ENCODE results near the gene RTN1. TPM values are rescaled to one million over a fixed set of nuclear protein-coding genes. Genes with fewer than 3 reads are reported as not detected.

Gene RTN1
- total RNA-seq, 1 donor from 2014 or later = not detected

DNA sequence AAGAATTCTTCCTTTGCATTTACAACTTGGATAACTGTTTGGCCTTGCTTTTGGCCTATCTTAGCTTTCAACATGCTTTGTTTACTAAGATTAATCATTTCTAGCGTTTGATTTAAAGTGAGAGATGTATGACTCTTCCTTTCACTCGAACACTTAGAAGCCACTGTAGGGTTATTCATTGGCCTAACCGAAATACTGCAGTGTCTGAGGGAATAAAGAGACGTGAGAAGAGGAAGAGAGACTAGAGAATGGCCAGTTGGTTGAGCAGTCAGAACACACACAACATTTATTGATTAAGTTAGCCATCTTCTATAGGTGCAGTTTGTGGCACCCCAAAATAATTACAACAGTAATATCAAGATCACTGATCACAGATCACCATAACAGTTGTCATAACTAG, 231.7 kb downstream of the RTN1 start:
- Mint-ChIP-seq H3K36me3 (ENCODE audit: unreplicated experiment) (no peaks in the 10 kb centered on the region), H3K4me1 (ENCODE audit: unreplicated experiment) (no peaks in the 10 kb centered on the region), H3K4me3 (ENCODE audit: unreplicated experiment) (no peak overlapping the region), H3K9me3 (ENCODE audit: unreplicated experiment) (peaks cover 32% of the 10 kb centered on the region), H3K27me3 (ENCODE audit: unreplicated experiment) (peaks cover 8% of the 10 kb centered on the region), H3K27ac (ENCODE audit: unreplicated experiment) (no peak overlapping the region)
- no peak for DNase-seq (ENCODE audit: extremely low spot score, unreplicated experiment)
- TF ChIP-seq, protein P1, sequence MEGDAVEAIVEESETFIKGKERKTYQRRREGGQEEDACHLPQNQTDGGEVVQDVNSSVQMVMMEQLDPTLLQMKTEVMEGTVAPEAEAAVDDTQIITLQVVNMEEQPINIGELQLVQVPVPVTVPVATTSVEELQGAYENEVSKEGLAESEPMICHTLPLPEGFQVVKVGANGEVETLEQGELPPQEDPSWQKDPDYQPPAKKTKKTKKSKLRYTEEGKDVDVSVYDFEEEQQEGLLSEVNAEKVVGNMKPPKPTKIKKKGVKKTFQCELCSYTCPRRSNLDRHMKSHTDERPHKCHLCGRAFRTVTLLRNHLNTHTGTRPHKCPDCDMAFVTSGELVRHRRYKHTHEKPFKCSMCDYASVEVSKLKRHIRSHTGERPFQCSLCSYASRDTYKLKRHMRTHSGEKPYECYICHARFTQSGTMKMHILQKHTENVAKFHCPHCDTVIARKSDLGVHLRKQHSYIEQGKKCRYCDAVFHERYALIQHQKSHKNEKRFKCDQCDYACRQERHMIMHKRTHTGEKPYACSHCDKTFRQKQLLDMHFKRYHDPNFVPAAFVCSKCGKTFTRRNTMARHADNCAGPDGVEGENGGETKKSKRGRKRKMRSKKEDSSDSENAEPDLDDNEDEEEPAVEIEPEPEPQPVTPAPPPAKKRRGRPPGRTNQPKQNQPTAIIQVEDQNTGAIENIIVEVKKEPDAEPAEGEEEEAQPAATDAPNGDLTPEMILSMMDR (IDR thresholded peaks at IDR 0.05) = no peak

DNA sequence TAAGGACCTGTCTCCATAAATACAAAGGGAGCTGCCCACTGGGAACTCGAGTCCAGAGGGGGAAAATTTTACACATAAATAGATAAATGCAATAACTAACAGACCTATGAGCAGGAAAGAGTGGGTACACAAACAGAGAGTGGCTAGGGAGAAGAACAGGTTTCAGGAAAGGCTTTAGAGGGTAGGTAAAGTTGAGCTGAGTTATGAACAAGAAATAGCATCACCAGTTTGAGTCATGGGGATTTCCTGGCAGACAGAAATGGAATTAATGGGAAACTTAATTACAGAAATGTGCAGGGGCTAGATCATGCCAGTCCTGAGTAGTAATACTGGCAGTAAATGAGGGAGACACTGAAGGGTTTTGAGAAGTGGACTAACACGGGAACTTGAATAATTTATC, 236.0 kb downstream of the RTN1 start:
- no peak for DNase-seq (ENCODE audit: extremely low spot score, unreplicated experiment)
- TF ChIP-seq, protein P1 (IDR thresholded peaks at IDR 0.05) = no peak
- H3K4me3 Mint-ChIP-seq (ENCODE audit: unreplicated experiment) = no peak overlapping the region
- H3K36me3 Mint-ChIP-seq (ENCODE audit: unreplicated experiment) = peaks cover 1% of the 10 kb centered on the region
- peaks cover 12% of the 10 kb centered on the region for H3K9me3 Mint-ChIP-seq (ENCODE audit: unreplicated experiment)
- H3K27me3 Mint-ChIP-seq (ENCODE audit: unreplicated experiment) = peaks cover 42% of the 10 kb centered on the region
- peaks cover 6% of the 10 kb centered on the region for H3K4me1 Mint-ChIP-seq (ENCODE audit: unreplicated experiment)
- no peak overlapping the region for H3K27ac Mint-ChIP-seq (ENCODE audit: unreplicated experiment)

DNA sequence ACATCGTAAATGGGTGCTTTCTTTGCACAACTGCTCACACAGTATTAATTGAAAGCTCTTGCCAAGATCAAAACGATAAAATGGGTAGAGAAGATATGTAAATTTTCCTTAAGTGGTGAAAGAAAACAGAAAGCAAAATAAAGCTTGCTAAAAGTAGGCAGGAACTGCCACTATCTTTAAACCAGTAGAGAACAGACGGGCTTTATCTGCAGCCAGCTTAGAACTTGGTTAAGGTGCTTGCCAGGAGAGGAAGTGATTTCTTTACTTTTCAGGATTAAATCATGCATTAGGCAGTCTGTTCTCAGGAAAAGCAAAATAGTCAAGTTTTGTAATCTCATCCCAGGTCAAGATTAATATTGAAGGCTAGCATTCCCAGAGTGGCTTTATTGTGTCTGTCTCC, 237.1 kb downstream of the RTN1 start:
- peaks cover 1% of the 10 kb centered on the region for H3K36me3 Mint-ChIP-seq (ENCODE audit: unreplicated experiment)
- H3K4me1 Mint-ChIP-seq (ENCODE audit: unreplicated experiment) = peaks cover 6% of the 10 kb centered on the region
- H3K27me3 Mint-ChIP-seq (ENCODE audit: unreplicated experiment) = peaks cover 52% of the 10 kb centered on the region
- H3K9me3 Mint-ChIP-seq (ENCODE audit: unreplicated experiment) = peaks cover 12% of the 10 kb centered on the region
- no peak overlapping the region for H3K27ac Mint-ChIP-seq (ENCODE audit: unreplicated experiment)
- TF ChIP-seq, protein P1 (IDR thresholded peaks at IDR 0.05) = no peak
- H3K4me3 Mint-ChIP-seq (ENCODE audit: unreplicated experiment) = no peak overlapping the region
- DNase-seq (ENCODE audit: extremely low spot score, unreplicated experiment) = no peak

DNA sequence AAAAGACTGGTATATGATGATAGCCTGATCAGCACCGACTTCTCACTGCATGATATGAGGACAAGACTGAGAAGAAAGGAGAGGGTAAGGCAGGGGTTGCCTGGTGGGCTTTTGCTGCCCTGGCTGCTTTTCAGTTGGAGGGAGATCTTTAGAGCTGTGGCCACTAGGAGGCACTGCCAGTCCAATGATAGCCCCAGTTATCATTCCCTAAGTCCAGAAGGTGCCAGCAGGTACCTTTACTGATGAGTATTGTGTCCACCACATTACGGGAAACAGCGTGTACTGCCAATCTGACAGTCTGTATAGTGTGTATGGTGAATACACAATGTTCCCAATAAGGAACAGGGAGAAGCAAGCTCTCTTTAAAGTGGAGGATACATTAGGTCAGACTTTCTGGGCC, 238.2 kb downstream of the RTN1 start:
- no peak overlapping the region for H3K27ac Mint-ChIP-seq (ENCODE audit: unreplicated experiment)
- peaks cover 12% of the 10 kb centered on the region for H3K9me3 Mint-ChIP-seq (ENCODE audit: unreplicated experiment)
- TF ChIP-seq, protein P1 (IDR thresholded peaks at IDR 0.05) = peak; percentile 63
- no peak overlapping the region for H3K4me3 Mint-ChIP-seq (ENCODE audit: unreplicated experiment)
- H3K36me3 Mint-ChIP-seq (ENCODE audit: unreplicated experiment) = peaks cover 1% of the 10 kb centered on the region
- peaks cover 62% of the 10 kb centered on the region for H3K27me3 Mint-ChIP-seq (ENCODE audit: unreplicated experiment)
- no peak for DNase-seq (ENCODE audit: extremely low spot score, unreplicated experiment)
- peaks cover 6% of the 10 kb centered on the region for H3K4me1 Mint-ChIP-seq (ENCODE audit: unreplicated experiment)

DNA sequence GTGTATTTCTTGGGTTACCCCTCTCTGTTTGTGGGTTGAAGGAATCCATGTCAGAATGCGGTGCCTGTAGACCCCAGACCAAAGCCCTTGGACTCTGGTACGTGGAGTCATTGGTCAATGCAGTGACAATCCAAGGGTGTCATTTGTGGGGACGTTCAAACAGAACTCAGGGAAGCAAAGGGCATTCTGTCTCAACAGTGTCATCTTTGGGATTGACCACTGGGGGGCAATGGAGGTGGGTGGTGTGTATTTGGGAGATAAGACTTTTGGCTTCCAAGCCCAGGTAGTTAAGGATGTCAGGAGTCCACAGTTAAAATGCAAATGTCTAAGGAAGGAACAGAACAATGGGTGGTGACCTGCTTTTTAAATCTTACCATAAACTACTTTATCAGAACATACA, 239.3 kb downstream of the RTN1 start:
- TF ChIP-seq, protein P1 (IDR thresholded peaks at IDR 0.05) = peak; percentile 26
- H3K27ac Mint-ChIP-seq (ENCODE audit: unreplicated experiment) = no peak overlapping the region
- H3K4me3 Mint-ChIP-seq (ENCODE audit: unreplicated experiment) = no peak overlapping the region
- DNase-seq (ENCODE audit: extremely low spot score, unreplicated experiment) = no peak
- peaks cover 66% of the 10 kb centered on the region for H3K27me3 Mint-ChIP-seq (ENCODE audit: unreplicated experiment)
- H3K9me3 Mint-ChIP-seq (ENCODE audit: unreplicated experiment) = peaks cover 10% of the 10 kb centered on the region
- peaks cover 1% of the 10 kb centered on the region for H3K36me3 Mint-ChIP-seq (ENCODE audit: unreplicated experiment)
- H3K4me1 Mint-ChIP-seq (ENCODE audit: unreplicated experiment) = peaks cover 6% of the 10 kb centered on the region

All from osteocyte (in vitro differentiated cells).